IMR-90 (cell line): ENCODE data around the gene SPTBN5. TPM values are rescaled to one million over a fixed set of nuclear protein-coding genes. Genes with fewer than 3 reads are reported as not detected.

Experiments
- ATAC-seq: fragments of 200-7000 bp; cut with Tn5 transposase; 2 replicates; pipeline ENCODE4 v1.9.1; 2020; ENCODE audit warnings: low read depth, mild to moderate bottlenecking, moderate library complexity
- BruUV-seq: library from RNA; stranded (reverse); fragments of 400-500 nt; replicated peaks from 2 replicates; lab custom pipeline; 2021; lab: Mats Ljungman, UMichigan
- CTCF ChIA-PET: fragments of 300-600 bp; formaldehyde crosslinking; extraction: SDS; loops from one replicate; lab custom pipeline; 2021; ENCODE audit warnings: antibody characterized with exemption; lab: Yijun Ruan, JAX
- POLR2A ChIA-PET: fragments of 300-600 bp; sonication (Branson Sonifier 250); formaldehyde crosslinking; loops from one replicate; lab custom pipeline; 2022; ENCODE audit warnings: antibody characterized with exemption; ENCODE audit not compliant: unreplicated experiment; lab: Charles Lee
- DNase-seq: peaks from one replicate; pipeline ENCODE4 v3.0.0; 2013
- H2AFZ ChIP-seq: replicated peaks from 2 replicates; pipeline ENCODE3; 2013; ENCODE audit warnings: low read length, mild to moderate bottlenecking; ENCODE audit not compliant: poor library complexity
- H2AK5ac ChIP-seq: 2 replicates; pipeline ENCODE4 v1.6.1; 2013; ENCODE audit warnings: low read depth, low read length, inconsistent platforms
- H2AK9ac ChIP-seq: replicated peaks from 2 replicates; pipeline ENCODE3; 2013; ENCODE audit warnings: mild to moderate bottlenecking, low read depth, low read length, moderate library complexity; ENCODE audit not compliant: poor library complexity
- H2BK120ac ChIP-seq: 2 replicates; pipeline ENCODE4 v1.6.1; 2013; ENCODE audit warnings: low read depth, low read length, inconsistent platforms
- H2BK15ac ChIP-seq: 3 replicates; pipeline ENCODE4 v1.6.1; 2013; ENCODE audit warnings: low read depth, low read length, inconsistent platforms
- H2BK20ac ChIP-seq: 2 replicates; pipeline ENCODE4 v1.6.1; 2013; ENCODE audit warnings: low read depth, mild to moderate bottlenecking, inconsistent platforms, low read length, moderate library complexity
- H2BK5ac ChIP-seq: 2 replicates; pipeline ENCODE4 v1.6.1; 2013; ENCODE audit warnings: mild to moderate bottlenecking, low read depth, low read length, inconsistent platforms; ENCODE audit not compliant: poor library complexity, severe bottlenecking
- H3K14ac ChIP-seq: replicated peaks from 2 replicates; pipeline ENCODE4 v1.6.1; 2013; ENCODE audit warnings: low read depth, low read length, inconsistent platforms
- H3K18ac ChIP-seq: 2 replicates; pipeline ENCODE4 v1.6.1; 2013; ENCODE audit warnings: low read depth, low read length, control low read depth
- H3K23ac ChIP-seq: 2 replicates; pipeline ENCODE4 v1.6.1; 2013; ENCODE audit warnings: low read depth, low read length, inconsistent platforms
- H3K27ac ChIP-seq: 2 replicates; pipeline ENCODE4 v1.5.1; 2013; ENCODE audit warnings: mild to moderate bottlenecking, control low read depth, low read length; ENCODE audit not compliant: insufficient read depth
- H3K27me3 ChIP-seq: 2 replicates; pipeline ENCODE4 v1.6.1; 2013; ENCODE audit warnings: low read length; ENCODE audit not compliant: control insufficient read depth, insufficient read depth
- H3K36me3 ChIP-seq: 2 replicates; pipeline ENCODE4 v1.6.1; 2013; ENCODE audit warnings: low read length, mixed read lengths; ENCODE audit not compliant: control insufficient read depth, insufficient read depth
- H3K4ac ChIP-seq: 2 replicates; pipeline ENCODE4 v1.6.1; 2013; ENCODE audit warnings: low read depth, low read length, inconsistent platforms
- H3K4me1 ChIP-seq: 2 replicates; pipeline ENCODE4 v1.6.1; 2013; ENCODE audit warnings: low read length, mixed read lengths; ENCODE audit not compliant: control insufficient read depth, insufficient read depth
- H3K4me2 ChIP-seq: 2 replicates; pipeline ENCODE4 v1.6.1; 2013; ENCODE audit warnings: low read depth, mild to moderate bottlenecking, control low read depth, low read length, moderate library complexity
- H3K4me3 ChIP-seq: 2 replicates; pipeline ENCODE4 v1.5.1; 2013; ENCODE audit warnings: low read depth, mild to moderate bottlenecking, control low read depth, low read length, moderate library complexity; ENCODE audit not compliant: insufficient read depth
- H3K56ac ChIP-seq: 2 replicates; pipeline ENCODE4 v1.6.1; 2013; ENCODE audit warnings: low read length, inconsistent platforms; ENCODE audit not compliant: insufficient read depth; ENCODE audit errors: extremely low read depth
- H3K79me1 ChIP-seq, 2 experiments: 2 replicates each; pipeline ENCODE4 v1.6.1; 2013; ENCODE audit warnings: low read length in 2 of 2, inconsistent platforms in 1 of 2, low read depth in 1 of 2
- H3K9ac ChIP-seq: 2 replicates; pipeline ENCODE4 v1.6.1; 2013; ENCODE audit warnings: low read depth, low read length, control low read depth
- H3K9me1 ChIP-seq: 2 replicates; pipeline ENCODE4 v1.6.1; 2013; ENCODE audit warnings: low read length, inconsistent platforms; ENCODE audit not compliant: insufficient read depth
- H3K9me3 ChIP-seq: 2 replicates; pipeline ENCODE4 v1.6.1; 2013; ENCODE audit warnings: low read length; ENCODE audit not compliant: control insufficient read depth, insufficient read depth
- H4K20me1 ChIP-seq: 2 replicates; pipeline ENCODE4 v1.6.1; 2013; ENCODE audit warnings: low read length, inconsistent platforms; ENCODE audit not compliant: insufficient read depth
- H4K5ac ChIP-seq: 2 replicates; pipeline ENCODE4 v1.6.1; 2013; ENCODE audit warnings: mild to moderate bottlenecking, low read depth, low read length, control low read depth
- H4K8ac ChIP-seq, 2 experiments: 2 replicates each; pipeline ENCODE4 v1.6.1; 2013; ENCODE audit warnings: low read depth in 2 of 2, low read length in 2 of 2, control low read depth in 1 of 2, inconsistent platforms in 1 of 2
- H4K91ac ChIP-seq: 2 replicates; pipeline ENCODE4 v1.6.1; 2013; ENCODE audit warnings: low read depth, low read length, inconsistent platforms; ENCODE audit not compliant: insufficient read depth
- MAZ ChIP-seq: IDR thresholded peaks from 2 replicates; pipeline ENCODE4 v1.6.1; 2012; ENCODE audit warnings: low read depth, mild to moderate bottlenecking, low read length, improper control_type of control experiment, moderate library complexity, borderline replicate concordance
- MXI1 ChIP-seq: IDR thresholded peaks from 2 replicates; pipeline ENCODE4 v1.6.1; 2012; ENCODE audit warnings: low read depth, mild to moderate bottlenecking, low read length, moderate library complexity, borderline replicate concordance
- NFE2L2 ChIP-seq: fragments of 150-350 bp; IDR thresholded peaks from 2 replicates; pipeline ENCODE4 v1.6.1; 2016; ENCODE audit warnings: low read depth, mild to moderate bottlenecking, low read length
- POLR2A ChIP-seq: IDR thresholded peaks from 2 replicates; pipeline ENCODE4 v1.6.1; 2012; ENCODE audit warnings: mild to moderate bottlenecking, low read depth, low read length
- WGBS, 2 experiments: methylation state at CpG; one replicate each; pipeline versions ENCODE4 v1.1.5 to v1.1.7; 2013; ENCODE audit warnings: missing lambda C conversion rate in 2 of 2; ENCODE audit not compliant: insufficient read length in 1 of 2; ENCODE audit errors: extremely low coverage in 2 of 2; 5-methylcytosine and 5-hydroxymethylcytosine counted together
- dilution Hi-C: fragments of 300-500 bp; cut with HindIII; formaldehyde crosslinking; loops from one replicate; pipeline ENCODE4 v1.14.3; 2018; ENCODE audit warnings: low sequenced_read_pairs; ENCODE audit not compliant: unreplicated experiment
- in situ Hi-C: fragments of 300-500 bp; cut with MboI; formaldehyde crosslinking; loops from 3 replicates; pipeline ENCODE4 v1.14.3; 2019; ENCODE audit warnings: low sequenced_read_pairs, inconsistent platforms, mixed read lengths
- intact Hi-C: fragments of 100-400 bp; cut with micrococcal nuclease; formaldehyde crosslinking; loops from 2 replicates; pipeline ENCODE4 v1.10.0; 2022
- polyA plus RNA-seq, 3 experiments: library from polyadenylated mRNA; depleted of rRNA; stranded (reverse); fragments of >200 nt; gene quantifications; 2 replicates each; pipeline ENCODE4 v1.2.3, GENCODE V29; 2012; ENCODE audit warnings: low replicate concordance in 1 of 3
- total RNA-seq: library from RNA; depleted of rRNA; stranded (reverse); fragments of >200 nt; gene quantifications from 2 replicates; pipeline ENCODE4 v1.2.3, GENCODE V29; 2012
- TF ChIP-seq, protein P1 (sequence below): fragments of 150-350 bp; IDR thresholded peaks from 2 replicates; pipeline ENCODE4 v1.6.1; 2016; ENCODE audit warnings: low read depth, mild to moderate bottlenecking, low read length, moderate library complexity, borderline replicate concordance
- TF ChIP-seq, protein P2 (sequence below): conservative IDR thresholded peaks from 2 replicates; pipeline ENCODE4 v1.5.1; 2012; ENCODE audit warnings: mild to moderate bottlenecking, low read depth, low read length, improper control_type of control experiment

SPTBN5 gene
- total and polyA plus RNA-seq, 2 of the 4 experiments (the other 2 are of a cell fraction), result under 0.01 to 0.38 TPM

DNA sequence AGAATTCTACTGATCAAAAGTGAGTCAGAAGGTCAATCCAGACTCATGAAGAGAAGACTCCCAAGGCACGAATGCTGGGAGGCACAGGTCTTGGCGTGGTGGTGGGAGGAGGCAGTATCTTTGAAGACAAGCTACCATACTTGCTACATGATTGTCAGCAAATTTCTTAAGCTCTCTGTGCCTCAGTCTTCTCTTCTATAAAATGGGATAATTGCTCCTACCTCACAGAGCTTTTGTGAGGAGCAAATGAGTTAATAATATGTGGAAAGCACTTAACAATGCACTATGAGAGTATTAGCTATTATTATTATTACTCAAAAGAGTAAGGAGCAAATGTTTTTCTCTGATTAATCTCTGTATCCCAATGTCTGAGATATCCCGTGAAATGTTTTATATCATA lies 42.3 kb upstream of the SPTBN5 start:
- no peak overlapping the region for H4K5ac ChIP-seq
- intact Hi-C loops (no loop called here), dilution Hi-C loops (no loop called here), in situ Hi-C loops (no loop called here)
- H2BK15ac ChIP-seq, result no peak overlapping the region; the same call in 2 of the 3 replicates
- no peaks in the 10 kb centered on the region for H3K9me3 ChIP-seq
- no peak overlapping the region for H2AK9ac ChIP-seq
- 0 out of 2 replicates have a peak, but pooled peaks cover under 1% of the 10 kb centered on the region for H4K20me1 ChIP-seq
- H4K8ac ChIP-seq, result no peak overlapping the region
- H3K56ac ChIP-seq, result no peak overlapping the region
- no peak overlapping the region for H2BK20ac ChIP-seq
- H3K4me1 ChIP-seq, result peaks cover 19% of the 10 kb centered on the region
- H3K4me2 ChIP-seq, result no peak overlapping the region
- no peak overlapping the region for H3K9ac ChIP-seq
- H3K36me3 ChIP-seq, result peaks cover 1% of the 10 kb centered on the region; the same call in 1 of the 2 replicates
- H3K4me3 ChIP-seq, result no peak overlapping the region
- BruUV-seq, result no TSS peak
- H2AK5ac ChIP-seq, result peak overlapping the region; percentile 62; the same call in 1 of the 2 replicates
- H3K4ac ChIP-seq, result no peak overlapping the region
- ATAC-seq, result no peak
- ChIA-PET POLR2A (no interaction called here), CTCF (interaction anchor here (1.0 kb wide), 1 partner anchor 16 kb away, joined by 3 read pairs; no protein-coding TSS in a partner anchor)
- H3K27ac ChIP-seq, result no peak overlapping the region
- no peak for DNase-seq
- WGBS, 2 experiments, result no CpG with 5 or more reads among the region's 3 CpGs
- H2BK5ac ChIP-seq, result no peak overlapping the region
- TF ChIP-seq NFE2L2 (no peak), POLR2A (no peak), MAZ (no peak), MXI1 (no peak)
- TF ChIP-seq, protein P1, sequence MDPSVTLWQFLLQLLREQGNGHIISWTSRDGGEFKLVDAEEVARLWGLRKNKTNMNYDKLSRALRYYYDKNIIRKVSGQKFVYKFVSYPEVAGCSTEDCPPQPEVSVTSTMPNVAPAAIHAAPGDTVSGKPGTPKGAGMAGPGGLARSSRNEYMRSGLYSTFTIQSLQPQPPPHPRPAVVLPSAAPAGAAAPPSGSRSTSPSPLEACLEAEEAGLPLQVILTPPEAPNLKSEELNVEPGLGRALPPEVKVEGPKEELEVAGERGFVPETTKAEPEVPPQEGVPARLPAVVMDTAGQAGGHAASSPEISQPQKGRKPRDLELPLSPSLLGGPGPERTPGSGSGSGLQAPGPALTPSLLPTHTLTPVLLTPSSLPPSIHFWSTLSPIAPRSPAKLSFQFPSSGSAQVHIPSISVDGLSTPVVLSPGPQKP, result no peak
- TF ChIP-seq, protein P2, sequence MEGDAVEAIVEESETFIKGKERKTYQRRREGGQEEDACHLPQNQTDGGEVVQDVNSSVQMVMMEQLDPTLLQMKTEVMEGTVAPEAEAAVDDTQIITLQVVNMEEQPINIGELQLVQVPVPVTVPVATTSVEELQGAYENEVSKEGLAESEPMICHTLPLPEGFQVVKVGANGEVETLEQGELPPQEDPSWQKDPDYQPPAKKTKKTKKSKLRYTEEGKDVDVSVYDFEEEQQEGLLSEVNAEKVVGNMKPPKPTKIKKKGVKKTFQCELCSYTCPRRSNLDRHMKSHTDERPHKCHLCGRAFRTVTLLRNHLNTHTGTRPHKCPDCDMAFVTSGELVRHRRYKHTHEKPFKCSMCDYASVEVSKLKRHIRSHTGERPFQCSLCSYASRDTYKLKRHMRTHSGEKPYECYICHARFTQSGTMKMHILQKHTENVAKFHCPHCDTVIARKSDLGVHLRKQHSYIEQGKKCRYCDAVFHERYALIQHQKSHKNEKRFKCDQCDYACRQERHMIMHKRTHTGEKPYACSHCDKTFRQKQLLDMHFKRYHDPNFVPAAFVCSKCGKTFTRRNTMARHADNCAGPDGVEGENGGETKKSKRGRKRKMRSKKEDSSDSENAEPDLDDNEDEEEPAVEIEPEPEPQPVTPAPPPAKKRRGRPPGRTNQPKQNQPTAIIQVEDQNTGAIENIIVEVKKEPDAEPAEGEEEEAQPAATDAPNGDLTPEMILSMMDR, result no peak
- H3K14ac ChIP-seq, result no peak overlapping the region
- peak overlapping the region; percentile 3; the same call in 1 of the 2 replicates for H2BK120ac ChIP-seq
- no peak overlapping the region for H2AFZ ChIP-seq
- H3K18ac ChIP-seq, result no peak overlapping the region
- no peaks in the 10 kb centered on the region for H3K27me3 ChIP-seq
- H4K91ac ChIP-seq, result no peak overlapping the region
- H3K79me1 ChIP-seq, result peaks cover 41 to 85% of the 10 kb centered on the region in 2 experiments
- H3K23ac ChIP-seq, result no peak overlapping the region
- peaks cover 36% of the 10 kb centered on the region for H3K9me1 ChIP-seq
